Measurements from ENCODE around the gene BTBD9.
A peak's percentile ranks its signal among the peaks of the same experiment; 100 is the strongest.

BTBD9 gene

GRCh38 chr6:38572186-38572813, 67.4 kb downstream of the BTBD9 start:
- POLR2A ChIA-PET = no interaction called here
- TF ChIP-seq, protein P1, sequence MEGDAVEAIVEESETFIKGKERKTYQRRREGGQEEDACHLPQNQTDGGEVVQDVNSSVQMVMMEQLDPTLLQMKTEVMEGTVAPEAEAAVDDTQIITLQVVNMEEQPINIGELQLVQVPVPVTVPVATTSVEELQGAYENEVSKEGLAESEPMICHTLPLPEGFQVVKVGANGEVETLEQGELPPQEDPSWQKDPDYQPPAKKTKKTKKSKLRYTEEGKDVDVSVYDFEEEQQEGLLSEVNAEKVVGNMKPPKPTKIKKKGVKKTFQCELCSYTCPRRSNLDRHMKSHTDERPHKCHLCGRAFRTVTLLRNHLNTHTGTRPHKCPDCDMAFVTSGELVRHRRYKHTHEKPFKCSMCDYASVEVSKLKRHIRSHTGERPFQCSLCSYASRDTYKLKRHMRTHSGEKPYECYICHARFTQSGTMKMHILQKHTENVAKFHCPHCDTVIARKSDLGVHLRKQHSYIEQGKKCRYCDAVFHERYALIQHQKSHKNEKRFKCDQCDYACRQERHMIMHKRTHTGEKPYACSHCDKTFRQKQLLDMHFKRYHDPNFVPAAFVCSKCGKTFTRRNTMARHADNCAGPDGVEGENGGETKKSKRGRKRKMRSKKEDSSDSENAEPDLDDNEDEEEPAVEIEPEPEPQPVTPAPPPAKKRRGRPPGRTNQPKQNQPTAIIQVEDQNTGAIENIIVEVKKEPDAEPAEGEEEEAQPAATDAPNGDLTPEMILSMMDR (IDR thresholded peaks at IDR 0.05; ENCODE audit: control extremely low read depth, extremely low read depth, low read depth, missing control alignments) = no peak
- peak; percentile 28 for DNase-seq (ENCODE audit: extremely low spot score)
- CTCF ChIA-PET = interaction anchor here (1.1 to 3.0 kb wide), 4 partner anchors 12 to 538 kb away, joined by 4 to 18 read pairs (median 5); no protein-coding TSS in a partner anchor

DNA sequence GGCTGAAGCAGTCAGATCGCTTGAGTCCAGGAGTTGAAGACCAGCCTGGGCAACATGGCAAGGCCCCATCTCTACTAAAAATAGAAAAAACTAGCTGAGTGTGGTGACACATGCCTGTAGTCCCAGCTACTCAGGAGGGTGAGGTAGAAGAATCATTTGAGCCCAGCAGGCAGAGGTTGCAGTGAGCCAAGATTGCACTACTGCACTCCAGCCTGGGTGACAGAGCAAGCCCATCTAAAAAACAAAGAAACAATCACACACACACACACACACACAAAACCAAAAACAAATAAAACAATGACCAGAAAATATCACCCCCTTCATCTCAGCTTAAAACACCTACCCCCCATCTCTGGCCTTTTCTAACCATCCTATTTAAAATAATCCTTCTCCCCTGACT, 68.0 kb downstream of the BTBD9 start:
- TF ChIP-seq, protein P1 (IDR thresholded peaks at IDR 0.05; ENCODE audit: control extremely low read depth, extremely low read depth, low read depth, missing control alignments) = no peak
- ChIA-PET POLR2A (no interaction called here), CTCF (interaction anchor here (1.1 to 3.0 kb wide), 9 partner anchors 8 to 1034 kb away, joined by 3 to 18 read pairs (median 5); no protein-coding TSS in a partner anchor)
- DNase-seq (ENCODE audit: extremely low spot score) = no peak

GRCh38 chr6:38570750-38571149, 69.0 kb downstream of the BTBD9 start:
- DNase-seq (ENCODE audit: extremely low spot score) = no peak
- POLR2A ChIA-PET = no interaction called here
- CTCF ChIA-PET = interaction anchor here (0.6 to 3.0 kb wide), 26 partner anchors 7 to 1245 kb away, joined by 3 to 18 read pairs (median 4); no protein-coding TSS in a partner anchor

DNA sequence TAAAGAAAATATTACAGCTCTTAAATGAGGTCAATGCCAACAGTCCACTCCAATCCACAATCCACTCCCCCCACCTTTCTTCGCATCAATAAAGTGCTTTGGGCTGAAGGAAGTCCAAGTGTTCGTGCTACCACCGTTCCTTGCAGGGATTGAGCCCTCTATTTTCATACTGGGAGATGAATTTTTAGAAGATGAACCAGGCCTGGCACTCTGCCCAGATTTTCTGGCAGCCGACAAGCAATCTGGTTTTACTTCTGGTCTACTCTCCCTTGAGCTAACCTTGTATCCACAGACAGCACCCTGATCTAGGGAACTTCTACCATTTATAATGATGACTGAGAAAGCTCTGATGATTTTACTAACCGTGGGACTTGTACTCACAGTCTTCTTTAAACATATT, 72.3 kb downstream of the BTBD9 start:
- TF ChIP-seq, protein P1 (IDR thresholded peaks at IDR 0.05; ENCODE audit: control extremely low read depth, extremely low read depth, low read depth, missing control alignments) = no peak
- CTCF ChIA-PET = interaction anchor here (1.3 to 3.0 kb wide), 4 partner anchors 11 to 32 kb away, joined by 3 to 8 read pairs (median 6); no protein-coding TSS in a partner anchor
- DNase-seq (ENCODE audit: extremely low spot score) = no peak

More at GRCh38 chr6:38570750-38571149, 69.0 kb downstream of the BTBD9 start:
- TF ChIP-seq, protein P1 (IDR thresholded peaks at IDR 0.05; ENCODE audit: control extremely low read depth, extremely low read depth, low read depth, missing control alignments) = peak; percentile 48

GRCh38 chr6:38566295-38567030, 73.3 kb downstream of the BTBD9 start:
- no peak for DNase-seq (ENCODE audit: extremely low spot score)
- CTCF ChIA-PET = interaction anchor here (1.3 to 3.0 kb wide), 3 partner anchors 12 to 33 kb away, joined by 5 to 8 read pairs (median 6); no protein-coding TSS in a partner anchor
- POLR2A ChIA-PET = no interaction called here
- TF ChIP-seq, protein P1 (IDR thresholded peaks at IDR 0.05; ENCODE audit: control extremely low read depth, extremely low read depth, low read depth, missing control alignments) = no peak

More for the DNA sequence above, 72.3 kb downstream of the BTBD9 start:
- POLR2A ChIA-PET = no interaction called here

- TF ChIP-seq, protein P1 (IDR thresholded peaks at IDR 0.05; ENCODE audit: control extremely low read depth, extremely low read depth, low read depth, missing control alignments) = no peak
- DNase-seq (ENCODE audit: extremely low spot score) = no peak
- ChIA-PET CTCF (no interaction called here), POLR2A (no interaction called here)
Measured at GRCh38 chr6:38564301-38564700, 75.4 kb downstream of the BTBD9 start.

Data from GM10248 (cell line).